Islet precursor cell (in vitro differentiated cells): Measurements from ENCODE around the gene EXD3.
"Not testable (repeated sequence)": the region's sequence is repeated elsewhere in the genome, so short reads cannot be mapped to it uniquely, and the experiment has no call there.

ENCODE experiments used
- DNase-seq: peaks from one replicate; pipeline ENCODE4 v3.0.0-alpha.2; 2018

The EXD3 gene

GRCh38 chr9:137390553-137391410 lies 32.2 kb downstream of the EXD3 start:
- no peak for DNase-seq

- no peak for DNase-seq
Observed at GRCh38 chr9:137389428-137389746, 33.6 kb downstream of the EXD3 start.

- DNase-seq, result no peak
Observed at GRCh38 chr9:137388589-137389427, 34.2 kb downstream of the EXD3 start.

GRCh38 chr9:137387891-137388560 lies 34.9 kb downstream of the EXD3 start:
- DNase-seq, result no peak

- no peak for DNase-seq
Observed at GRCh38 chr9:137387114-137387890, 35.7 kb downstream of the EXD3 start.

GRCh38 chr9:137386507-137387113 lies 36.4 kb downstream of the EXD3 start:
- not testable (repeated sequence) for DNase-seq

- DNase-seq, result no peak
Observed at GRCh38 chr9:137385061-137385655, 37.8 kb downstream of the EXD3 start.

GRCh38 chr9:137383784-137384756 lies 38.9 kb downstream of the EXD3 start:
- no peak for DNase-seq

- no peak for DNase-seq
Observed at GRCh38 chr9:137383081-137383783, 39.7 kb downstream of the EXD3 start.

GRCh38 chr9:137382444-137383080 lies 40.4 kb downstream of the EXD3 start:
- no peak for DNase-seq

GRCh38 chr9:137381501-137382443 lies 41.2 kb downstream of the EXD3 start:
- no peak for DNase-seq

- DNase-seq, result no peak
Observed at GRCh38 chr9:137380606-137381005, 42.4 kb downstream of the EXD3 start.

- no peak for DNase-seq
Observed at GRCh38 chr9:137380171-137380570, 42.8 kb downstream of the EXD3 start.

GRCh38 chr9:137379761-137380161 lies 43.2 kb downstream of the EXD3 start:
- no peak for DNase-seq

- not testable (repeated sequence) for DNase-seq
Observed at GRCh38 chr9:137378688-137379410, 44.1 kb downstream of the EXD3 start.

- DNase-seq, result no peak
Observed at GRCh38 chr9:137376386-137376785, 46.6 kb downstream of the EXD3 start.

GRCh38 chr9:137375321-137376058 lies 47.5 kb downstream of the EXD3 start:
- DNase-seq, result no peak
